Activated effector memory CD4-positive, alpha-beta T cell treated with anti-CD3 and anti-CD28 coated beads, Interleukin-2, amount 50 U/mL, for 16 hours (primary cell): ENCODE data around the gene PAPPA.

ENCODE experiments used
- DNase-seq: peaks from one replicate; pipeline ENCODE4 v3.0.0-alpha.2; 2020

PAPPA gene, protein sequence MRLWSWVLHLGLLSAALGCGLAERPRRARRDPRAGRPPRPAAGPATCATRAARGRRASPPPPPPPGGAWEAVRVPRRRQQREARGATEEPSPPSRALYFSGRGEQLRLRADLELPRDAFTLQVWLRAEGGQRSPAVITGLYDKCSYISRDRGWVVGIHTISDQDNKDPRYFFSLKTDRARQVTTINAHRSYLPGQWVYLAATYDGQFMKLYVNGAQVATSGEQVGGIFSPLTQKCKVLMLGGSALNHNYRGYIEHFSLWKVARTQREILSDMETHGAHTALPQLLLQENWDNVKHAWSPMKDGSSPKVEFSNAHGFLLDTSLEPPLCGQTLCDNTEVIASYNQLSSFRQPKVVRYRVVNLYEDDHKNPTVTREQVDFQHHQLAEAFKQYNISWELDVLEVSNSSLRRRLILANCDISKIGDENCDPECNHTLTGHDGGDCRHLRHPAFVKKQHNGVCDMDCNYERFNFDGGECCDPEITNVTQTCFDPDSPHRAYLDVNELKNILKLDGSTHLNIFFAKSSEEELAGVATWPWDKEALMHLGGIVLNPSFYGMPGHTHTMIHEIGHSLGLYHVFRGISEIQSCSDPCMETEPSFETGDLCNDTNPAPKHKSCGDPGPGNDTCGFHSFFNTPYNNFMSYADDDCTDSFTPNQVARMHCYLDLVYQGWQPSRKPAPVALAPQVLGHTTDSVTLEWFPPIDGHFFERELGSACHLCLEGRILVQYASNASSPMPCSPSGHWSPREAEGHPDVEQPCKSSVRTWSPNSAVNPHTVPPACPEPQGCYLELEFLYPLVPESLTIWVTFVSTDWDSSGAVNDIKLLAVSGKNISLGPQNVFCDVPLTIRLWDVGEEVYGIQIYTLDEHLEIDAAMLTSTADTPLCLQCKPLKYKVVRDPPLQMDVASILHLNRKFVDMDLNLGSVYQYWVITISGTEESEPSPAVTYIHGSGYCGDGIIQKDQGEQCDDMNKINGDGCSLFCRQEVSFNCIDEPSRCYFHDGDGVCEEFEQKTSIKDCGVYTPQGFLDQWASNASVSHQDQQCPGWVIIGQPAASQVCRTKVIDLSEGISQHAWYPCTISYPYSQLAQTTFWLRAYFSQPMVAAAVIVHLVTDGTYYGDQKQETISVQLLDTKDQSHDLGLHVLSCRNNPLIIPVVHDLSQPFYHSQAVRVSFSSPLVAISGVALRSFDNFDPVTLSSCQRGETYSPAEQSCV (N-terminal part only)

DNA sequence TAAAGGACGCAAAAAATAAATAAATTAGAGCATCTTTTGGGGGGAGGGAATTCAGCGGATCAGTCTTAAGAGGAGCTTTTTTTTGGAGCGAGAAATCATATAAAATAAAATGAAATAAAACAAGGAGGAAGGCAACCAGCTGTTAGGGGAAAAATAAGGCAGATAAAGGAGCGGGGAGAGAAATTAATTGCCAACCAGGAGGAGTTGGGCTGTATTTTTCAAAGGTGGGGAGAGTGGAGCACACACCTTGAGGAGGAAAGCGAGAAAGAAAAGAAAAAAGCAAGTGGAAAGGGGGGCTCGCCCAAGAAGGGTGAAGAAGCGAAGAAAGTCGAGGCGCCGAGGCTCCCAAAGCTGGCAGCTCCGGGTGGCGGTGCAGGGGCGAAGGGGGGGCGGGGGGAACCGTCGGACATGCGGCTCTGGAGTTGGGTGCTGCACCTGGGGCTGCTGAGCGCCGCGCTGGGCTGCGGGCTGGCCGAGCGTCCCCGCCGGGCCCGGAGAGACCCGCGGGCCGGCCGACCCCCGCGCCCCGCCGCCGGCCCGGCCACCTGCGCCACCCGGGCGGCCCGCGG, at the start of gene PAPPA:
TSS of gene PAPPA (plus strand) at position 27 of the 569 bp plus-strand sequence. CDS start at position 409, 382 bp downstream.
- DNase-seq: no peak

DNA sequence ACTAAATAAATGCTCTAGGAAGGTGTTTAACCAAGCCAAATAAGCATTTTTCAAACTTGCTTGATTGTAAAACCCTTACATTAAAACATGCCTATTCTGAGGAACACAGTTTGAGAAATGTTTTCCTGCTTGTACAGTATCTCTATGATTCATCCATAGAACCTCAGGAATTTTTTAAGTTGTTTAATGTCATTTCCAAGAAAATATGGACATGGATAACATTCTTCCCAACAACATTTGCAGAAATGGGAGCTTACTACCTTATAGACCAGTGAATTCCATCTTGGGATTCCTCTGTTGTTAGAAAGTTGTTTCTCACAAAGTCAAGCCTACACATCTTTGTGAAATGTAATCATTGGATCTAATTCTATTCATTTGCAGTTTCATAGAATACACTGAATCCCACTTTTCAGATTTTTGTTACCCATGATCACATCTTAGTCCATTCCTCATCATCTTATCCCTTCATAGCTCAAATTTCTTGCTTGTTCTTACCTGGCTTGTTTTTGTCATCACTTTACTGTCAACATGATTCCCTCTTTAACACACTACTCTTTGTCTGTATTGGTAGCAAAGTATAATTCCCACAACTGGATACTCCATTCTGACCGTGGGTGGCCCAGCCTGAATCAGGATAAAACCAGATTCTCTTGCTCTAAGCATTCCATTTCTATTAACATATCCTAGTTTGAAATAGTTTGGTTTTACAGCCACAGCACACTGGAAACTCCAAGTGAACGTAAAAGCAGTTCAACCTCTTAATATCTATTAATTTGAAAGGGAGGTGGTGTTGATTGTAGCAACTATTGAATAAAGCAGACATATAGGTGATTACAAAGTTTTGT, 49.4 kb upstream of the PAPPA start:
- no peak for DNase-seq

- no peak for DNase-seq
These were observed 41.4 kb upstream of the PAPPA start for GRCh38 chr9:116112236-116112635.

DNA sequence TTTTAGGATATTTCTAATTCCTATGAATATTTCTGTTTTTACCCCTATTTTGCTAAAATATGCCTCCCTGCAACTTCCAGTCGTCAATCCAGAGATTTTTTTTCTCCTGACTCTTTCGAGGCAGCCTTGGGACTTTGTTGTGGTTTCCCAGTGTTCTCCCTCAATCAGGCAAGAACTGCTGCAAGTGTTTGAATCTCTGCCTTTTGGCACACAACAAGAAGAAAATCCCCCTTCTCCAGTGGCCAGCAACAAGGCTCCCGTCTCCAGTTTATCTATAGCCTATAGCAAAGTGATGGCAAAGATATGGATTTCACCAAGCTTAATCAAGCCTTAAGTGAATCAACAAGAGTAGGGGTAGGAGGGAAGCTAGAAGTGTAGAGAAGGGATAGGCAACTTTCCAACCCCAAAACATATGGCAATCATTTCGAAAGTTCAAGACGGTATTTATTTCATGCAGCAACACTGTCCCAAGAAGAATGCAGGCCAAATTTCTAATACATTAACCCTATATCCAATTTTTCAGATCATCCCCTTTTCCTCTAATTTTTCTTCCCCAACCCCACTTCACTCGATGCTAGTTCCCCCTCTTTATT, 37.7 kb upstream of the PAPPA start:
- no peak for DNase-seq

DNA sequence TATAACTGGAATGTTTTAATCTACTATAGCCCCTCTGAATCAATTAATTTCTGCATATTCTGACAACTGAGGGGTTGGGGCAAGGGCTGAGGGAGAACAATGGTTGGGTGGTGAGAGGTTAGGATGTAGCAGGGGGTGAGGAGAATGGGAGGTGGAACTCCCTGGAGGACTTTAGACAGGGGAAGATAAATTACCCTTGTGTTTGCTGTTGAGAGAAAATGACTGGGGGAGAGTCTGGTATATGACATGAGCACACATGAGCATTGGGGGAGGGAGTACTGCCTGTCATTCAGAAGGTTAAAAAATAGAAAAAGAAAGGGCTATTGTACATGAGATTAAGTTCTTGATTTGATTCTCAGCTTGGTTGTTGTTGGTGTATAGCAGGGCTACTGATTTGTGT, 37.2 kb upstream of the PAPPA start:
- no peak for DNase-seq

GRCh38 chr9:116123171-116123570, 30.4 kb upstream of the PAPPA start:
- no peak for DNase-seq

DNA sequence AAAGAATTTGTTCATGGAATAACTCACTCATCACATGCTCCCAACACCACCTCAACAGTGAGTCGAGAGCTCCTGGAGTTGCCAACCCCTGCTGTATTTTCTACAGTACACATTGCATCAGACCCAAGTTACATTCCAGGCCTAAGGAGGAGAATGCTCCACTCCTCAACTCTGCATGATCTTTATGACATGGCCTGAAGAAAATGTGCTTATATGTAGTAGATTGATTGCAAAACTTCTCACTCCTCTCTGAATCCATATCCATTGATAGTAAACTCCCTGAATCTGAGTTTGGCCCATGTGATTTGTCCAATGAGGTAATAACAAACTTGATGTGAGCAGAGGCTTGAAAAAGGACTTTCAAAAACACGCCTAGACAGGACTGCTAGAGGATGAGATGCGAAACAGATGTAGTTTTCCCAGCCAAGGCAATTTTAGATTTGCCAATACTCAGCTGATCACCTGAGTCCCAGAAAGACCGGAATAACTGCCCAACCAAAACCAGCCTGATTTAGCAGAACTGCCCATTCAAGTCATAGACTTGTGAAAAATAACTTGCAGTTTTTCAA, 29.0 kb upstream of the PAPPA start:
- no peak for DNase-seq

GRCh38 chr9:116133163-116133562, 20.4 kb upstream of the PAPPA start:
- DNase-seq: no peak

DNA sequence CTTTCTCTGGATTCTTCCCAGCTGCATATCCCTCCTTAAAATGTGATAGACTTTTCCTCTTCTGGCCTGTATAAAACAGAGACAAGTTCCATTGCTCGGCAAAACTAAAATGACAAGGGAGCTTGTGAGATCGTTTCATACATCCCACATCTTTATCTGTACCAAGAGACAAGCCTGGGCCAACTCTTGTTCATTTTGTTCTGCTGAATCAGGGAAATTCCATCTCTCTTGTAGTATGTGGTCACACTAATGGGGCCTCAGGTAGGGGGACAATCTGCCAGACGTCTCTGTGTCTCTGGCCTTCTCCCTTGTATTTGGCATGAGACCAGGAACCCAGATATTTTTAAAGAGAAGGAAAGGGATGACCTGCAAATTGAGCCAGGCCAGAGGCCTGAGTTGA, 18.6 kb upstream of the PAPPA start:
- no peak for DNase-seq

GRCh38 chr9:116137010-116137409, 16.6 kb upstream of the PAPPA start:
- no peak for DNase-seq

GRCh38 chr9:116137581-116137980, 16.0 kb upstream of the PAPPA start:
- no peak for DNase-seq

GRCh38 chr9:116141864-116142561, 11.6 kb upstream of the PAPPA start:
- DNase-seq: no peak

DNA sequence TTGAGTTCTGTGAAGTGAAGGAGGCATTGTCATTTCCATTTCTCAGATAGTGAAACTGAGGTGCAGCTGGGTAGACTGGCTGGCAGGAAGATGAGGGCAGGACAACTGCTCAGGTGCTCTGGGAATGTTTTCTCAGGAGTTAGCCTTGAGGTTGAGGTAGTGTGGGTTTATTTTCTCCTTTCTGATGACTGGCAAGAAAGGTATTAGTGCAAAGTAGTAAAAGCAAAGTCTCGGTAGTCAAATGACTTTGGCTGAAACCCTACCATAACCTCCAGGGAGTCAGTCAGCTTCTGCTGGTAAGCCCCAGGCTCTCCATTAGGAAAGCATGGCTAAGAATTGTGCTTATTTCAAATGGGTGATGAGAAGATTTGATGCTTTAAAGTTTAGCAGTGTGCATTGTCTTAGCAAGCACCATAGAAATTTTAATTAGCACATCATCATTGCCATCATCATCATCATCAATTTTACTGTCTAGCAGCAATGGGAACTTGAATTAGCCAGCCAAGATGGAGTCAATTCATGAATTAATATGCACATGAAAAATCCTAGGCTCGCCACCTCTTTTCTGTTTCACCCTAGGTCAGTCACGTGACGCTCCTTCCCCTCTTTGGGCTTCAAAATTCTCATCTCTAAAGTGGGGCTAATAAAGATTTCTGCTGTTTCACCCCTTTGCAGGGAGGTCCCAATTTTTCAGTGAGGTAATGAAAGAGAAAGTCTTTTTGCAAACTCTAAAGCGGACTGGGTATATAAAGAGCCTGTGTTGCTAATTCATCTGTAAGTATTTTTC, 10.7 kb upstream of the PAPPA start:
- no peak for DNase-seq

DNA sequence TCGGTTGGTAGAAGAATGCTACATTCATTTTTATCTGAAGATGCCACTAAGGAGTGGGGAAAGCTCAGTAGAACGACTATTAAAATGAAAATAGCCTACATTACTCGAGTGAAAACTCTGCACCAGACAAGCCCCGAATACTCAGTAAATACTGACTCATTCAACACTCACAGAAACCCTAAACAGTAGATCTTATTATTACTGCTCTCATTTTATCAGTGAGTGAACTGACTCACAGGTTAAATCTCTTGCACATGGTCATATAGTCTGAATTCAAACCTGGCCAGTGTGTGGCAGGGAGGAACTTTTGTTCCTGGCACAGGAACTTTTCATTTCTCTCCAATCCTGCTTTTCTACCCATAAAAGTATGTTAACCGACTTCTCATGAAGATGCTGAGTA, 9.6 kb upstream of the PAPPA start:
- no peak for DNase-seq

DNA sequence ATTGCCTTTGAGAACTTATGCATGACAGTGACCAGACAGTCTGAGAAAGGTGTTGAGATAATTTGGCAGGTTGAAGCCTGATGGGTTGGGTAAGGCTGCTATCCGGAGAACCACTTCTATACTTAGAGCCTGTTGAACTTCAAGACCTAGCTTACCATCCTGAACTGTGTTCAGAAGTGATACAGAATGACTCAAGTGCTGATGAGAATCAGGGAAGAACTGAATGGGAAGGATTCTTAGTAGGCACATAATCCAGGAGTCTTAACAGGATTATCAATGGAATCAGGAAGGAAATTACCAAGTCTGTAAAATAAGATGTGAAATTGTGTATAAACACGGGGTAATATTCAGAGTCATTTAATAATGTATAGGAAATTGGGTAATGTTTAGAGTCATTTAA, 9.0 kb upstream of the PAPPA start:
- no peak for DNase-seq

- DNase-seq: no peak
These were observed 8.6 kb upstream of the PAPPA start for GRCh38 chr9:116145036-116145435.

DNA sequence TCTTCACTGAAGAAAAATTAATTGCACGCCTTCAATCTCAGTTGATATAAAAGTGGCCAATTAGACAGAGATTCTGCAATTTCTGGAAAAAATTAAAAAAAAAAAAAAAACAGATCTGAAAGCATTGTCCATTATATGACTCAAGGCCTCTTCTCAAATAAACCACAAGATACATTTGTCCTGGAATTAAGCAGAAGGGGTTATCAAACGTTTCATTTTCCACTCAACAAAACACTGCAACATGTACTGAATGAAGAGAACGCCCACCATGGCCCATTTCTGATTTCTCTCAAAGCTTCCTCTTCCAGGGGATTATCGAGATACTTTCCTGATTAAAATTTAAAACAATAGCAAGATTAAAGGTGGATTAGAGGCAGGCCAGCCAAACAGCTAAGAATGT, 5.8 kb upstream of the PAPPA start:
- no peak for DNase-seq

DNA sequence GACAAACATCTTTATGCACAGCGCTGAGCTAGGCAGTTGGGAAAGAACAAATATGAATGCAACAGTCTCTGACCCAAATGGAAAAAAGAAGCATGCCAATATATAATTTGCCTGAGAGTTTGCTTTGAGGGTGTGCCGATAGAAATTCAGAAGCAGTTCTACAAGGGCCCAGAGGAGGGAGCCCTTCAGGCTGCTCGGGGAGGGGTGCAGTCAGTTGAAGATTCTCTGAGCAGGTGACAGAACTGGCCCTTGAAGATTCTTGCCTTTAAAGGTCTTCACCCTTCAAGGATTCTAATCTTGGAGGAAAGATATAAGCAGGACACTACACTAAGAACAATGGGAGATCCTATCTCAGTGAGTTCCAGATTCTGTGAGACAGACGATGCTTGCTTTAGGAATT, 3.7 kb upstream of the PAPPA start:
- DNase-seq: no peak

GRCh38 chr9:116151199-116151598, 2.4 kb upstream of the PAPPA start:
- DNase-seq: no peak

DNA sequence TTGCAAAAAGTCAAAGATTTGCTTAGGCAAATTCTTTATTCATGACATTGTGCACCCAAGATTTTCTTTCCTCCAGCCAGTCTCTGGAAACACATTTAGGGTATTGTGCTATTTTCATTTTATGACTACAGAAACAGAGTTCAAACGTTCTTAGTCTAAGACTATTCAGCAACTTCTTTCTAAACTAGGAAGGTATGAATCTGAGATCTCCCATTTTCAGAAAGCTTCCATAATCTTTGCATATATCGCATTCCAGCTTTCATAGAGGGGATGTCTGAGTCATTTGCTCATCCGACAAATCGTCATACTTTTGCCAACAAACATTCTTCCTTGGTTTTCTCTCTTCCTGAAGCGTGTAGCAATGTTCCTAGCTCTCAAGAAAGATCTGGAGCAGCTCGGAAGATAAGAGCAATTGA, 1.6 kb upstream of the PAPPA start:
- no peak for DNase-seq
